HepG2 (cell line): ENCODE data around the gene GNAL. TPM values are rescaled to one million over a fixed set of nuclear protein-coding genes. Genes with fewer than 3 reads are reported as not detected.

Experiments used
- AGO1 ChIP-seq: fragments of 200-400 bp; formaldehyde crosslinking; IDR thresholded peaks from 2 replicates; pipeline ENCODE4 v1.6.1; 2017; ENCODE audit warnings: mild to moderate bottlenecking, low read depth, low read length, moderate library complexity; ENCODE audit not compliant: poor library complexity, severe bottlenecking
- ARID2 ChIP-seq: sonication (generic); formaldehyde crosslinking; IDR thresholded peaks from 2 replicates; pipeline ENCODE4 v1.8.1; 2022; ENCODE audit warnings: mild to moderate bottlenecking, missing genetic modification reagents, borderline replicate concordance
- ATF7-NPFF ChIP-seq: sonication (generic); formaldehyde crosslinking; IDR thresholded peaks from 2 replicates; pipeline ENCODE4 v1.8.1; 2023; ENCODE audit warnings: mild to moderate bottlenecking, low read depth, missing genetic modification reagents, moderate library complexity
- GFI1 ChIP-seq: sonication (generic); formaldehyde crosslinking; IDR thresholded peaks from 2 replicates; pipeline ENCODE4 v1.5.0; 2020; ENCODE audit warnings: missing genetic modification reagents, mild to moderate bottlenecking, borderline replicate concordance
- HNF4G ChIP-seq, 2 experiments: sonication (generic) in 1 of 2; formaldehyde crosslinking in 1 of 2; IDR thresholded peaks; 2 replicates each; pipeline versions ENCODE4 v1.4.0 to v1.6.1; 2011 to 2020; ENCODE audit warnings: borderline replicate concordance in 2 of 2, low read depth in 2 of 2, mild to moderate bottlenecking in 2 of 2, low read length in 1 of 2, missing genetic modification reagents in 1 of 2, moderate library complexity in 1 of 2
- IRF2 ChIP-seq: IDR thresholded peaks from 2 replicates; pipeline ENCODE4 v1.6.1; 2018; ENCODE audit warnings: missing genetic modification reagents, missing compliant biosample characterization
- ISL2 ChIP-seq: sonication (generic); formaldehyde crosslinking; IDR thresholded peaks from 2 replicates; pipeline ENCODE4 v1.5.0; 2020; ENCODE audit warnings: missing genetic modification reagents
- LCORL ChIP-seq, 2 experiments: fragments of 450-650 bp in 1 of 2; sonication (generic) in 1 of 2; formaldehyde crosslinking in 1 of 2; IDR thresholded peaks; 2 replicates each; pipeline versions ENCODE4 v1.5.0 to v1.6.1; 2017 to 2020; ENCODE audit warnings: antibody characterized with exemption in 1 of 2, missing genetic modification reagents in 1 of 2
- MZF1 ChIP-seq: sonication (generic); formaldehyde crosslinking; IDR thresholded peaks from 2 replicates; pipeline ENCODE4 v1.8.1; 2023; ENCODE audit warnings: mild to moderate bottlenecking, missing genetic modification reagents, borderline replicate concordance
- PAF1 ChIP-seq: IDR thresholded peaks from 2 replicates; pipeline ENCODE4 v1.6.1; 2016; ENCODE audit warnings: missing genetic modification reagents, missing compliant biosample characterization
- RAD21 ChIP-seq: fragments of 450-650 bp; formaldehyde crosslinking; IDR thresholded peaks from 2 replicates; pipeline ENCODE4 v1.5.0; 2020; ENCODE audit warnings: mild to moderate bottlenecking
- YY1 ChIP-seq: IDR thresholded peaks from 2 replicates; pipeline ENCODE4 v1.6.1; 2011; ENCODE audit warnings: low read length, low read depth, moderate library complexity, mild to moderate bottlenecking; ENCODE audit not compliant: insufficient read depth, insufficient replicate concordance
- ZNF224 ChIP-seq: sonication (generic); formaldehyde crosslinking; IDR thresholded peaks from 2 replicates; pipeline ENCODE4 v1.5.0; 2020; ENCODE audit warnings: mild to moderate bottlenecking, missing genetic modification reagents
- ZNF33A ChIP-seq: sonication (generic); formaldehyde crosslinking; IDR thresholded peaks from 2 replicates; pipeline ENCODE4 v1.5.1; 2020; ENCODE audit warnings: missing genetic modification reagents, mild to moderate bottlenecking, moderate library complexity, borderline replicate concordance
- ZNF367 ChIP-seq: sonication (generic); formaldehyde crosslinking; IDR thresholded peaks from 2 replicates; pipeline ENCODE4 v1.4.0; 2020; ENCODE audit warnings: missing genetic modification reagents, borderline replicate concordance
- ZNF570 ChIP-seq: sonication (generic); formaldehyde crosslinking; IDR thresholded peaks from 2 replicates; pipeline ENCODE4 v1.4.0; 2020; ENCODE audit warnings: mild to moderate bottlenecking, missing genetic modification reagents, borderline replicate concordance
- ZNF777 ChIP-seq: sonication (generic); formaldehyde crosslinking; IDR thresholded peaks from 2 replicates; pipeline ENCODE4 v1.4.0; 2020; ENCODE audit warnings: missing genetic modification reagents
- ZNF781 ChIP-seq: sonication (generic); formaldehyde crosslinking; IDR thresholded peaks from 2 replicates; pipeline ENCODE4 v1.5.1; 2020; ENCODE audit warnings: borderline replicate concordance, mild to moderate bottlenecking, missing genetic modification reagents; ENCODE audit errors: not compliant biosample characterization
- ZNF782 ChIP-seq: sonication (generic); formaldehyde crosslinking; IDR thresholded peaks from 2 replicates; pipeline ENCODE4 v1.4.0; 2020; ENCODE audit warnings: missing genetic modification reagents, mild to moderate bottlenecking, borderline replicate concordance
- ZNF879 ChIP-seq: sonication (generic); formaldehyde crosslinking; IDR thresholded peaks from 2 replicates; pipeline ENCODE4 v1.8.1; 2023; ENCODE audit warnings: missing genetic modification reagents
- polyA plus RNA-seq, 8 experiments: library from polyadenylated mRNA; depleted of rRNA in 3 of 8; stranded (reverse) in 7 of 8; unstranded in 1 of 8; fragments of >200 nt; fragmentation: Illumina TruSeq in 4 of 8; extraction: Trizol in 4 of 8; gene quantifications; 2 replicates each; pipeline versions ENCODE4 v1.2.1 to v1.2.3, GENCODE V29; 2011 to 2016; ENCODE audit warnings: low read depth in 4 of 8, missing spikeins in 1 of 8, mixed read lengths in 1 of 8; ENCODE audit not compliant: insufficient read depth in 1 of 8
- total RNA-seq, 5 experiments: library from RNA; depleted of rRNA; stranded (reverse); fragments of >200 nt; fragmentation: Illumina TruSeq; extraction: Trizol; gene quantifications; 2 replicates each; pipeline ENCODE4 v1.2.3, GENCODE V29; 2016; ENCODE audit warnings: low read depth in 1 of 5
- TF ChIP-seq, protein P1 (sequence below): sonication (generic); formaldehyde crosslinking; IDR thresholded peaks from 2 replicates; pipeline ENCODE4 v1.4.0; 2020; ENCODE audit warnings: missing genetic modification reagents
- TF ChIP-seq, protein P2 (sequence below): IDR thresholded peaks from 2 replicates; pipeline ENCODE4 v1.6.1; 2016; ENCODE audit warnings: mild to moderate bottlenecking, missing biosample characterization, missing genetic modification reagents

The GNAL gene
- total and polyA plus RNA-seq, 2 of the 13 experiments (the other 11 are each of a cell fraction or from before 2014, with no cell fraction given), result 0.87 to 1.4 TPM

DNA sequence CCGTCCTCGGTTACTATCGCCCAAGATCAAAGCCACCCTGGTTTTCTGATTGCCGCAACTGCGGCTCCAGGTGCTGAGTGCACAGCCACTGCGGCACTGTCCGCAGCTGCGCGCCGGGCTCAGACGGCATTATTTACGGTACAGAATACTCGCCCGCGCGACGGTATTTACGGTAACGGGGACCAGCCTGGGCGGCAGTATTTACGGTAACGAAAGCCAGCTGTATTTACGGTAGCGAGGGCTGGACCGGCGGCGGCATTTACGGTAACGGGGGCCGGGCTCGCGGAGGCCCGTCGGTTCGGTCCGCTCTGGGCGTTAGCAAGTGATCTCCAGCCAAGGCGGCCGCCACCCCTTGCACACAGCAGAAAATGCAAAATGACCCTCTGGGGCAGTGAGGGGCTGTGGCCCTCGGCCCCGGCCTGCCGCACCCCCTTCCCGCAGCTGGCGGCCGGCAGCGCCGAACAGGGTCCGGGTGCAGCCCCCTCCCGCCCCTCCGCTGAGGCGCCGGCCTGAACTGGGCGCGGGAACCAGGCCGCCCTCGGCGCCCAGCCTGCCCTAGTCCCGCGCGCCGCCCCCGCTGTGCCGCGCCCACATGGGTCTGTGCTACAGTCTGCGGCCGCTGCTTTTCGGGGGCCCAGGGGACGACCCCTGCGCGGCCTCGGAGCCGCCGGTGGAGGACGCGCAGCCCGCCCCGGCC, at the start of gene GNAL (continued):
- TF ChIP-seq, protein P1, sequence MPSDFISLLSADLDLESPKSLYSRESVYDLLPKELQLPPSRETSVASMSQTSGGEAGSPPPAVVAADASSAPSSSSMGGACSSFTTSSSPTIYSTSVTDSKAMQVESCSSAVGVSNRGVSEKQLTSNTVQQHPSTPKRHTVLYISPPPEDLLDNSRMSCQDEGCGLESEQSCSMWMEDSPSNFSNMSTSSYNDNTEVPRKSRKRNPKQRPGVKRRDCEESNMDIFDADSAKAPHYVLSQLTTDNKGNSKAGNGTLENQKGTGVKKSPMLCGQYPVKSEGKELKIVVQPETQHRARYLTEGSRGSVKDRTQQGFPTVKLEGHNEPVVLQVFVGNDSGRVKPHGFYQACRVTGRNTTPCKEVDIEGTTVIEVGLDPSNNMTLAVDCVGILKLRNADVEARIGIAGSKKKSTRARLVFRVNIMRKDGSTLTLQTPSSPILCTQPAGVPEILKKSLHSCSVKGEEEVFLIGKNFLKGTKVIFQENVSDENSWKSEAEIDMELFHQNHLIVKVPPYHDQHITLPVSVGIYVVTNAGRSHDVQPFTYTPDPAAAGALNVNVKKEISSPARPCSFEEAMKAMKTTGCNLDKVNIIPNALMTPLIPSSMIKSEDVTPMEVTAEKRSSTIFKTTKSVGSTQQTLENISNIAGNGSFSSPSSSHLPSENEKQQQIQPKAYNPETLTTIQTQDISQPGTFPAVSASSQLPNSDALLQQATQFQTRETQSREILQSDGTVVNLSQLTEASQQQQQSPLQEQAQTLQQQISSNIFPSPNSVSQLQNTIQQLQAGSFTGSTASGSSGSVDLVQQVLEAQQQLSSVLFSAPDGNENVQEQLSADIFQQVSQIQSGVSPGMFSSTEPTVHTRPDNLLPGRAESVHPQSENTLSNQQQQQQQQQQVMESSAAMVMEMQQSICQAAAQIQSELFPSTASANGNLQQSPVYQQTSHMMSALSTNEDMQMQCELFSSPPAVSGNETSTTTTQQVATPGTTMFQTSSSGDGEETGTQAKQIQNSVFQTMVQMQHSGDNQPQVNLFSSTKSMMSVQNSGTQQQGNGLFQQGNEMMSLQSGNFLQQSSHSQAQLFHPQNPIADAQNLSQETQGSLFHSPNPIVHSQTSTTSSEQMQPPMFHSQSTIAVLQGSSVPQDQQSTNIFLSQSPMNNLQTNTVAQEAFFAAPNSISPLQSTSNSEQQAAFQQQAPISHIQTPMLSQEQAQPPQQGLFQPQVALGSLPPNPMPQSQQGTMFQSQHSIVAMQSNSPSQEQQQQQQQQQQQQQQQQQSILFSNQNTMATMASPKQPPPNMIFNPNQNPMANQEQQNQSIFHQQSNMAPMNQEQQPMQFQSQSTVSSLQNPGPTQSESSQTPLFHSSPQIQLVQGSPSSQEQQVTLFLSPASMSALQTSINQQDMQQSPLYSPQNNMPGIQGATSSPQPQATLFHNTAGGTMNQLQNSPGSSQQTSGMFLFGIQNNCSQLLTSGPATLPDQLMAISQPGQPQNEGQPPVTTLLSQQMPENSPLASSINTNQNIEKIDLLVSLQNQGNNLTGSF (CRISPR knock-in tag), result no peak
- TF ChIP-seq ARID2 (CRISPR knock-in tag) (no peak), GFI1 (CRISPR knock-in tag) (no peak), MZF1 (CRISPR knock-in tag) (no peak), ISL2 (CRISPR knock-in tag) (peak; percentile 59; the same call in 1 of the 2 replicates), ZNF879 (no peak), ZNF777 (CRISPR knock-in tag) (peak; percentile 92), ZNF570 (no peak), HNF4G (IDR thresholded peaks at IDR 0.05; ENCODE audit: borderline replicate concordance, low read depth, low read length) (peak; percentile 9; the same call in 1 of the 2 replicates), HNF4G (CRISPR knock-in tag; IDR thresholded peaks at IDR 0.05; ENCODE audit: borderline replicate concordance, low read depth) (no peak), ZNF781 (CRISPR knock-in tag) (no peak), PAF1 (CRISPR knock-in tag) (no peak), RAD21 (CRISPR knock-in tag) (no peak), LCORL (IDR thresholded peaks at IDR 0.05) (no peak), LCORL (CRISPR knock-in tag; IDR thresholded peaks at IDR 0.05) (0 out of 2 replicates have a peak, but pooled peaks have one; percentile 21), AGO1 (no peak), ZNF782 (CRISPR knock-in tag) (no peak), ZNF367 (no peak), ZNF224 (CRISPR knock-in tag) (no peak), ZNF33A (CRISPR knock-in tag) (no peak), YY1 (peak; percentile 95), ATF7-NPFF (CRISPR knock-in tag) (peak; percentile 36; the same call in 1 of the 2 replicates), IRF2 (CRISPR knock-in tag) (no peak)
- TF ChIP-seq, protein P2, sequence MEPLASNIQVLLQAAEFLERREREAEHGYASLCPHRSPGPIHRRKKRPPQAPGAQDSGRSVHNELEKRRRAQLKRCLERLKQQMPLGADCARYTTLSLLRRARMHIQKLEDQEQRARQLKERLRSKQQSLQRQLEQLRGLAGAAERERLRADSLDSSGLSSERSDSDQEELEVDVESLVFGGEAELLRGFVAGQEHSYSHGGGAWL (CRISPR knock-in tag), result no peak
